A549 (cell line): ENCODE data around the gene IFT43.

Experiments used
- BCL3 ChIP-seq: fragments of >200 bp; sonication (Bioruptor Twin); formaldehyde crosslinking; IDR thresholded peaks from 3 replicates; pipeline ENCODE4 v1.6.1; 2016
- CEBPB ChIP-seq, 2 experiments: fragments of >200 bp in 1 of 2; sonication (Bioruptor Twin) in 1 of 2; formaldehyde crosslinking in 1 of 2; IDR thresholded peaks; 2 replicates each; pipeline ENCODE4 v1.6.1; 2012 to 2016
- CTCF ChIP-seq: fragments of >200 bp; sonication (Bioruptor Twin); formaldehyde crosslinking; IDR thresholded peaks from 3 replicates; pipeline ENCODE4 v1.5.1; 2016
- HOXB13 ChIP-seq: fragments of 250-450 bp; sonication (Bioruptor Pico); IDR thresholded peaks from 2 replicates; pipeline ENCODE4 v1.5.0; 2020; ENCODE audit warnings: low read depth, mild to moderate bottlenecking, moderate library complexity
- JUN ChIP-seq, 2 experiments: fragments of >200 bp; sonication (Bioruptor Twin); formaldehyde crosslinking; IDR thresholded peaks; 2 replicates in 1 of 2; 3 replicates in 1 of 2; pipeline ENCODE4 v1.6.1; 2016 to 2017
- KDM5A ChIP-seq: fragments of 200-600 bp; sonication (generic); IDR thresholded peaks from 2 replicates; pipeline ENCODE4 v1.6.1; 2016; ENCODE audit warnings: antibody characterized with exemption, mild to moderate bottlenecking
- MAX ChIP-seq: IDR thresholded peaks from 2 replicates; pipeline ENCODE4 v1.6.1; 2012
- POLR2A ChIP-seq: IDR thresholded peaks from 2 replicates; pipeline ENCODE4 v1.6.1; 2012; ENCODE audit warnings: mild to moderate bottlenecking, low read length
- POLR2AphosphoS2 ChIP-seq: conservative IDR thresholded peaks from 2 replicates; pipeline ENCODE4 v1.6.1; 2012; ENCODE audit warnings: low read length, improper control_type of control experiment, inconsistent platforms
- RAD21 ChIP-seq, 2 experiments: fragments of >200 bp in 1 of 2; sonication (Bioruptor Twin) in 1 of 2; formaldehyde crosslinking in 1 of 2; IDR thresholded peaks in 1 of 2; conservative IDR thresholded peaks in 1 of 2; 2 replicates in 1 of 2; 3 replicates in 1 of 2; pipeline ENCODE4 v1.6.1; 2012 to 2018; ENCODE audit warnings: inconsistent platforms in 1 of 2
- SMC3 ChIP-seq: fragments of >200 bp; sonication (Bioruptor Twin); formaldehyde crosslinking; IDR thresholded peaks from 3 replicates; pipeline ENCODE4 v1.6.1; 2018; ENCODE audit warnings: inconsistent platforms
- SREBF2 ChIP-seq: fragments of 450-650 bp; IDR thresholded peaks from 2 replicates; pipeline ENCODE4 v1.6.1; 2014; ENCODE audit warnings: mild to moderate bottlenecking, moderate library complexity
- ZSCAN20 ChIP-seq: fragments of 250-450 bp; sonication (Bioruptor Pico); IDR thresholded peaks from 2 replicates; pipeline ENCODE4 v1.8.0; 2022; ENCODE audit warnings: mild to moderate bottlenecking, moderate library complexity

DNA sequence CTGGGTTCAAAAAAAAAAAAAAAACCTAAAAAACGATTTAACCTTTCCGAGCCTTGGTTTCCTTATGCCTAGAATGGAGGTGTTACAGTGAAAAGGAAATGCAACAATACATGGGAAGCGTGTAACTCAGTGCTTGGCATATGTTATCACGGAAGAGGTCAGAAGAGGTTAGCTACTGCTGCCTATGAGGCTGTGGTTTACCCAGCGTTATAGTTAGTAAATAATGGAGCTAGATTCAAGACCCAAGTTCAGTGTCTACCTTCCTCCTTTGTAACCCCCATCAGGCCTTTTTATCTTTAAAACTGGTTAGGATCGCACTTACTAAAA lies 839 bp downstream of the IFT43 start:
- TF ChIP-seq JUN (IDR thresholded peaks at IDR 0.05) = no peak
- no peak for TF ChIP-seq CTCF
- TF ChIP-seq SMC3 = no peak
- no peak for TF ChIP-seq POLR2A
- TF ChIP-seq HOXB13 (CRISPR knock-in tag) = no peak
- TF ChIP-seq BCL3 = no peak
- TF ChIP-seq RAD21 (conservative IDR thresholded peaks at IDR 0.05 in 1 of 2, IDR thresholded peaks at IDR 0.05 in 1 of 2) = no peak
- no peak for TF ChIP-seq SREBF2
- no peak for TF ChIP-seq CEBPB (IDR thresholded peaks at IDR 0.05)
- TF ChIP-seq ZSCAN20 = no peak
- TF ChIP-seq MAX = no peak
- no peak for TF ChIP-seq POLR2AphosphoS2
- no peak for TF ChIP-seq KDM5A
